ENCODE results near the gene SGMS1.

GRCh38 chr10:50461834-50462233 is 161.9 kb downstream of the SGMS1 start:
- TF ChIP-seq POLR2A (IDR thresholded peaks at IDR 0.05), result no peak
- TF ChIP-seq, protein P1, sequence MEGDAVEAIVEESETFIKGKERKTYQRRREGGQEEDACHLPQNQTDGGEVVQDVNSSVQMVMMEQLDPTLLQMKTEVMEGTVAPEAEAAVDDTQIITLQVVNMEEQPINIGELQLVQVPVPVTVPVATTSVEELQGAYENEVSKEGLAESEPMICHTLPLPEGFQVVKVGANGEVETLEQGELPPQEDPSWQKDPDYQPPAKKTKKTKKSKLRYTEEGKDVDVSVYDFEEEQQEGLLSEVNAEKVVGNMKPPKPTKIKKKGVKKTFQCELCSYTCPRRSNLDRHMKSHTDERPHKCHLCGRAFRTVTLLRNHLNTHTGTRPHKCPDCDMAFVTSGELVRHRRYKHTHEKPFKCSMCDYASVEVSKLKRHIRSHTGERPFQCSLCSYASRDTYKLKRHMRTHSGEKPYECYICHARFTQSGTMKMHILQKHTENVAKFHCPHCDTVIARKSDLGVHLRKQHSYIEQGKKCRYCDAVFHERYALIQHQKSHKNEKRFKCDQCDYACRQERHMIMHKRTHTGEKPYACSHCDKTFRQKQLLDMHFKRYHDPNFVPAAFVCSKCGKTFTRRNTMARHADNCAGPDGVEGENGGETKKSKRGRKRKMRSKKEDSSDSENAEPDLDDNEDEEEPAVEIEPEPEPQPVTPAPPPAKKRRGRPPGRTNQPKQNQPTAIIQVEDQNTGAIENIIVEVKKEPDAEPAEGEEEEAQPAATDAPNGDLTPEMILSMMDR (IDR thresholded peaks at IDR 0.05), result no peak
